Measurements from ENCODE around the gene PKP4.

Gene PKP4

DNA sequence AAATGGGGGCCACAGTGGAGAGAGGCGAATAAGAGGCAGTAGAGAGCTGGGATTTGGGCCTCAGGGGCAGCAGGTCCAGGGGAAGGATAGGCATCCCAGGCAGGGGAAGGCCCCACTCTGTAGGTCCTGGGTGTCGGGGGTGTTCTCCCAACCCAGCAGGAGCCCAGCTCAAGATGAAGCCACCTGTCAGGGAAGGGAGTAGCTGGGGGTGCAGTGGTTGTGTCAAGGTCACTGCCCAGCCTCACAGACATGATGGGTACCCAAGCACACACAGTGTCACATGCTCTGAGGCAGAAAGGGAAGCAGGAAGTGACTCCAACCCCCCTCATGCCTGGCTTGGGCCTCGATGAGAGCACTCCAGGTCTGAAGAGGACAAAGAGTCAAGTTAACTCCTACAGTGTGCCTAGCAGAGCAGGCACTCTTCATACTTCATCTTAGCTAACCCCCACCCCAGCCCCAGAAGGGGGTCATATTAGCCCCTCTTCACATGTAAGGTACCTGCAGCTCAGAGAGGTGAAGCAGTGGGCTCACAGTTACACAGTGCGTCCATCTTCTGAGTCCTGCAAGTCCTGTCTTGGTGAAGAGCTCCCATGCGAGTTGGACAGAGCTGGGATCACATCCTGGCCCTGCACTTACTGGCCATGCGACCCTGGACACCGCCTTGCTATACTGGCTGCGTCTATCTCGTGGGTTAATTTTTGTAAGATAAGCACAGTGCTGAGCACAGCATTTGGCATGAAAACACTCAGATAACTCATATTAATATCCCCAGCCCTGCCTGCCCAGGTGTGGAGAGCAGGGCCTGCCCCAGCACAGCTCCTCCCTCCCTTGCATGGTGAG is 265.7 kb downstream of the PKP4 start:
- H3K4me3 Mint-ChIP-seq = no peak overlapping the region
- no peaks in the 10 kb centered on the region for H3K9me3 Mint-ChIP-seq
- no peaks in the 10 kb centered on the region for H3K27me3 Mint-ChIP-seq
- H3K36me3 Mint-ChIP-seq = no peaks in the 10 kb centered on the region
- H3K27ac Mint-ChIP-seq = no peak overlapping the region
- H3K4me1 Mint-ChIP-seq = no peaks in the 10 kb centered on the region

DNA sequence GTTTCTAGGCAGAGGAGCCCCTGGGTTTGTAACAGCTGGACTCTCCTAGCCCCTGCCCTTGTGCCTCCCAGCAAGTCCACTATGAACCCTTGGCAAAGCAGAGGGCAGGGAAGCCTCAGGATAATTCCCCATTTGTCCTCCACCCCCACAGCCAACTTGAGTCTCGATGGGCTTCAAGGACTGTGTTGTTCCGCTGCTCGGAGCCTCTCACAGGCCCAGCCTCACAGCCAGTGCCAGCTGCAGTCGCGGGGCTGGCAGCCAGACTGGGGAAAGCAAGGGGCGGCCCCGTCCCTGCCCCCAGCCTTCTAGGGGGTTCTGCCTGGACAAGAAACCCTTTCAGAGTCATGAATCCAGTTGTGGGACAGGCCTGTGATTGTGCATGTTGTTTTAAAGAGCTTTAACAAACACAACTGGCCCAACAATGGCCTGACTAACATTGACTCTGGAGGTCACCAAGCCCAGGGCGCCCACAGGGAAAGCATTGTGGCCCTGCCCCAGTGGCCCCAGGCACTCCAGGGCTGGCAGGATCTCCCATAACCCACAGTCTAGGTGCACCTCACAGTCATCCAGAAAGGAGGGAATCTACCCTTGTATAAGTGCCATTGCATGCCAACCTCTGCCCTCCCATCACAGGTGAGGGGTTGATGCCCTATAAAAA is 266.6 kb downstream of the PKP4 start:
- no peaks in the 10 kb centered on the region for H3K27me3 Mint-ChIP-seq
- no peaks in the 10 kb centered on the region for H3K4me1 Mint-ChIP-seq
- no peak overlapping the region for H3K27ac Mint-ChIP-seq
- H3K4me3 Mint-ChIP-seq = no peak overlapping the region
- no peaks in the 10 kb centered on the region for H3K36me3 Mint-ChIP-seq
- no peaks in the 10 kb centered on the region for H3K9me3 Mint-ChIP-seq

DNA sequence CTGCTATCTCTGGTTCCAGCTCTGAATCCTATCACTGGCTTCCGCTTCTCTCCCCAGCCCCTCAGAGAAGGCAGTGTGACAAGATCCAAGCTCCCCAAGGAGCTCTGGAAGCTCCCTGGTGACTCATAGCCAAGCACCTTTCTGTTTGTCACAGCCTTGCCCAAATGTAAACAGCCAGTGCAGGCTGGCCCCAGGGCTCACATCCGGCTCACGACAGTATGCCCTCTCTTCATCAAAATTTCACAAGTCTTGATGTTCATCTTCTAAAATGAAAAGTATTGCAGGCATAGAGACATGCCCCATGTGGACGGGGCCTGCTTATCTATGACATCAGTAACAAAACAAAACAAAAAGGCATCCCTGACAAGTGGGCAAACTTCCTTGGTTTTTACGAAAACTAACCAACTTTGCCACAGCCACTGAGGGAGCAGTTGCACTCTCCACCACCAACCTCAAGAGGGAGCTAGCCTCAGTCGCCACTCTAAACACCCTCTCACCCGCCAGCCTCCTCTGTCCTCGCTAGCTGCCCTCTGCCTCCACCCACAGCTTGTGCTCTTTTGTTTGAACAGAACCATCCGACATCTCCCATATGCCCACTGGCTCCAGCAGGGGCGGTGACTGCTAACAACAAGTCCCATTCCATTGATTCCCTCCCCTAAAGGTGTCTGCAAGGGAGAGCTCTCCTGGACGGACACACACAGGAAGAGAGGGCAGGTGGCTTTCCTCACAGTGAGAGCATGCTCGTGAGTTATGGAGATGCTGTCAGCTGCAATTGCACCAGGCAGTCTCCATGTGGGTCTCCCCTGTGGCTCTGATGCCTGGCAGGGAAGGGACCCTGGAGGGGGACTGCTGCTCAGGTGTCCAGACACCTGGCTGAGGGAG is 267.4 kb downstream of the PKP4 start:
- Mint-ChIP-seq H3K27ac (peak overlapping the region; percentile 31), H3K4me1 (no peaks in the 10 kb centered on the region), H3K4me3 (no peak overlapping the region), H3K36me3 (no peaks in the 10 kb centered on the region), H3K27me3 (no peaks in the 10 kb centered on the region), H3K9me3 (no peaks in the 10 kb centered on the region)

DNA sequence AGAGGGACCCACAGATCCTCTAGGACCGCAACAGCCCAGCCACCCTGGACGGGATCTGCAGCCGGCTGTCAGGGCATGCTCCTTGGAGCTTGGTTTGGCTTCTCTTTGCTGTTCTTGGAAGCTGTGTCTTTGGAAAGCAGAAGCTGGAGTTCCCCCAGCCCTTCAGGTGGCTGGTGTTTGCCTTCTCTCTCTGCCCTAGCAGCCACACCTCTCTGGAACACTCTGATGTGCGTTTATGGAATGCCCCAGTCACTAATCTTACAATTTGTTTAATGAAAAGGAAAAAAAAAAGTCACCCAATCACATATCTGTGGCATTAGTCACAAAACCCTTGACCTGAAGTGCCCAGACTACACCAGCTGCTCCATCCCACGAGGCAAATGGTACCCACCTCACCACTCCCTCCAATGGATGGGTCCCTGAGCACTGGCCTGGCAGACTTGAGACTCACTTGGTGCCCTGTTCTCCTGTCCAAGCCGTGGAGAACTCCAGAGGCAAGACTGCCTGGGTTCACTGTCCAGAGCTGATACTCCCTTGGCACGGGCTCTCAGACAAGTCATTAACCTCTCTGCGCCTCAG is 268.1 kb downstream of the PKP4 start:
- Mint-ChIP-seq H3K27ac (no peak overlapping the region), H3K4me1 (no peaks in the 10 kb centered on the region), H3K9me3 (no peaks in the 10 kb centered on the region), H3K27me3 (no peaks in the 10 kb centered on the region), H3K4me3 (no peak overlapping the region), H3K36me3 (no peaks in the 10 kb centered on the region)

DNA sequence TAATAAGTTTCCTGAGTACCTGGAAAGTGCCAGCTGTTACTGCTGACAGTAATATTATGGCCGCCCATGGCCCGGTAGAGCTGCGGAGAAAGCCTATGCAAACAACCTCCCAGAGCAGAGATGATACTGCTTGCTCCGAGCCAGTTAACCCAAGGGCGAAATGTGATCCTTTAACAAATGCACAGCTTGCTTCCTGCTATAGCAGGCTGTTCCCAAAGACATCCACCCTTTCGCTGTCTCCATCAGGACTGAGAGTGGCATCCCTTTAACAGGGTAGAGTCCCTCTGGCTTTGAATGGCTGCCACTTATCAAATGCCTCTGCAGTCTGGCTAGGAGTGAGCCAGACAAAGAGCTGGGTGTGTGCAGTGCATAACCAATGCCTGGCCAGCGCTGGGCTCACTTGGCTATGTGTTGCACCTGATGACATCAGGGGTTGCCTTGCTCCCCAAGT is 268.7 kb downstream of the PKP4 start:
- no peaks in the 10 kb centered on the region for H3K36me3 Mint-ChIP-seq
- H3K27ac Mint-ChIP-seq = no peak overlapping the region
- no peaks in the 10 kb centered on the region for H3K9me3 Mint-ChIP-seq
- no peak overlapping the region for H3K4me3 Mint-ChIP-seq
- no peaks in the 10 kb centered on the region for H3K27me3 Mint-ChIP-seq
- no peaks in the 10 kb centered on the region for H3K4me1 Mint-ChIP-seq

DNA sequence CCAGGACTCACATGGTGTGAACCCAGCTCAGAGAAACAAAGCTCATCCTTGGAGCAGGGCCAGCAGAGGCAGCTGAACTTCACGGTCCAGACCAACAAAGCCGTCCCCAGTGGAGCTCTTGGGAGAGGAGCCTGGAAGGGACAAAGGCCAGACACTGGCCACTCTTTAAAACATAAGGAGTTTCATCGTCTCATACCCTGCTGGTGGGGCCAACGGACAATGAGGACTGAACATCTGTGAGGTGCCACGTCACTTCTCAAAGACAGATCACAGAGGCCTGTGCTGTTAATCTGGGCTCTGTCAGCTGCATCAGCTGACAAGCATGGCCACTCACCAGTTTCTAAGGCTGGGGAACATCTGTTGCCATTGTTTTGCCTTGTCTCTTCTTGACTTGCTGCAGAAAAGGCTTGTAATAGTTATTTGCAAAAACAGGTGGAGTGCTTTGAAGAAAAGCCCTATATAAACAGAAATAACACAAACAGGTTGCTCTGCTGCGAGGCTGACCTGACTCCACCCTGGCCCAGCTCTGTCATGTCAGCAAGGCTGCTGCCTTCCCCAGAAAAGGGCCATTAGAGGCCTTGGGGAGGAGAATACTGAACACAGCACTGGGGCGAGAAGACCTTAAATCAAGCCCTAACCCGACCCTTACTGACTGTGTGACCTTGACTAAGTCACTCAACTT is 270.3 kb downstream of the PKP4 start:
- Mint-ChIP-seq H3K9me3 (no peaks in the 10 kb centered on the region), H3K4me3 (no peak overlapping the region), H3K27ac (no peak overlapping the region), H3K36me3 (no peaks in the 10 kb centered on the region), H3K27me3 (peaks cover 2% of the 10 kb centered on the region), H3K4me1 (no peaks in the 10 kb centered on the region)

DNA sequence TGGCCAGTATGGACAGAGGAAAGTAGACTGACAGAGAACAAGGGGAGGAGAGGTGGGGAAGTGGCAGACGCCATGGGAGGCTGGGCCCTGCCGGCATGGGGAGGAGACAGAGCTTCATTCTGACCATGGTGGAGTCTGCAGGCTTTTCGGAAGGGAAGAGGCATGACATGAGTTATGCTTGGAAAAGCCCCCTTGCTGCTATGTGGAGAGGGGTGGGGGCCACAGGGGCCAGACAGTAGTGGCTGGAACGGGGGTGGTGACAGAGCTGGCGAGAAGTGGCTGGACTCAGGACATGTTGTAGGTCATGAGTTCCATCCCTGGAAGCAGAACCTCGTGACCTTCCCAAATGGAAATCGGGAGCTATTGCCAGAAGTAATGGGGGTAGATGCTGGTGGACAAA is 271.7 kb downstream of the PKP4 start:
- no peak overlapping the region for H3K27ac Mint-ChIP-seq
- peaks cover 4% of the 10 kb centered on the region for H3K27me3 Mint-ChIP-seq
- no peak overlapping the region for H3K4me3 Mint-ChIP-seq
- H3K4me1 Mint-ChIP-seq = no peaks in the 10 kb centered on the region
- H3K36me3 Mint-ChIP-seq = no peaks in the 10 kb centered on the region
- no peaks in the 10 kb centered on the region for H3K9me3 Mint-ChIP-seq

DNA sequence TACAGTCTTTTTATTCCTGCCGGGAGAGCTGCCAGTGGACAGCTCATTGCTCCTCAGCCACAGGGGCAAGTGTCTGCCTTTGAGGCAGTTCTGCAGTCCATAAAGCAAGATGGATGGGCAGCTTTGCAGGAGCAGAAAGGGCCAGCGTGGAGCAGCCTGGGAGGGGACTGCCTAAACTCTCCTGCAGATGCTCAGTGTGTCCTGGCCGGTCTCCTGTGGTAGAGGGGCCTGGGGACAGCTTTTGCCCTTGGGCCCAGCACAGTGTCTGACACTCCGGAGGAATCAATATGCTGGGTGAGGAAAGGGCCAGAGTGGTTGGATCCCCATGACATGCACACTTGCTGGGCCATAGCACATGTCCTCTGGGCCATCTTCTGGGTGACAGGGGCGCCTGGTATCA is 272.7 kb downstream of the PKP4 start:
- H3K36me3 Mint-ChIP-seq = no peaks in the 10 kb centered on the region
- no peak overlapping the region for H3K4me3 Mint-ChIP-seq
- H3K27ac Mint-ChIP-seq = no peak overlapping the region
- H3K4me1 Mint-ChIP-seq = no peaks in the 10 kb centered on the region
- no peaks in the 10 kb centered on the region for H3K9me3 Mint-ChIP-seq
- peaks cover 4% of the 10 kb centered on the region for H3K27me3 Mint-ChIP-seq

DNA sequence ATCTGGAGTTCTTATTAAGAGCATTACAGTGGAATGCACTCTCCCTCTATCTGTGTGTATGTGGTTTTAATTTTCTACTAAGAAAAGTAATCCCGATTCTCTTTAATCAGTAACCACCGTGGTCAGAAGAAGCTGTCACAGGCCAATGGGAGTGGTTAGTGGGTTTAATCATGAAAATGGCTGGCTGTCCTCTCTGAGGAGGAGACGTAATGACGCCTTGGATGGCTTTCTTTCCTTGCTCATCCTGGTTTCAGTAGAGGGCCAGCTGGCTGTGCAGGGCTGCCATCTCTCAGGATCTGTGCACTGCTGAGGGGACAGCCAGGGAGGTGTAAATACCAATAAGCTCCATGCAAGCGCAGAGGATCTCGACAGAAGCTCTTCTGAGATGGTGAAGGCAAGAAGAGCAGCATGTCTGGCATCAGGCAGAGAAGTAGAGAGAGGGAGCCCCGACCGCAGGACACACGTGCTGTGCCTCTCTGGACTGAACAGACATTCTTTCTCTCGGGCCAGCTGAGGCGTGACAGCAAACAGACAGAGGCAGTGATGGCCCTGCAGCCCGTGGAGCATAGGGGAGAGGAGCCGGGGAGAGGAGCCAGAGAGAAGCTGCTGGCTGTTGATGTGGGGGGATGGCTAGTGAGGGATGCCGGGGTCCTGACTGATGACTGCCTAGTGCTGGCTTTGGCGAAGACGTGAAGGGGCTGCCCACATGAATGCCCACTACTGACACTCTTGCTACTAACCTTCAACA is 273.3 kb downstream of the PKP4 start:
- Mint-ChIP-seq H3K27me3 (peaks cover 5% of the 10 kb centered on the region), H3K27ac (no peak overlapping the region), H3K36me3 (no peaks in the 10 kb centered on the region), H3K9me3 (no peaks in the 10 kb centered on the region), H3K4me1 (no peaks in the 10 kb centered on the region), H3K4me3 (no peak overlapping the region)

DNA sequence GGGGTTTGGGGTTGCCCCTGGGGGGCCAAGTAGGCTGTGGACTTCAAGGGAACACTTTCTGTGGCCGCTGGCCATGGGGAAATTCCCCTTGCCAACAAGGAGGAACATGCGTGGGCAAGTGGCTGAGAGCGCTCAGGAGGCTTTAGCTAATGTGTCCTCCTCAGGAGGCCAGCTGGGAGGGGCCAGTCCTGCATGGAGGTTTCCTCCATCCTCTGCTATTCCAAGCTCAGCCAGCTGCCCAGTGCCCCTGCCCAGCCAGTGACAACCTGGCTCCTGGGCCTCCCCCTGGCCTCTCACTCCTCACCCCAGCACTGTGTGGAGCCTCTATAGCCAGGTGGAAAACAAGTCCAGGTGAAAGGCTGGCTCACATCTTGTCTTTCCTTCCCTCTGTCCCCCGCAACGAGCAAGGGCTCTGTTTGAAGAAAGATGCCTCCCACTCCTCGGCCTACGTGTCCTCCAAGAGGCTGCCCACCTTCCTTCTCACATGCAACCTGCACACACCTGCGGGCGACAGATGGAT is 273.9 kb downstream of the PKP4 start:
- Mint-ChIP-seq H3K4me1 (no peaks in the 10 kb centered on the region), H3K4me3 (no peak overlapping the region), H3K9me3 (no peaks in the 10 kb centered on the region), H3K36me3 (no peaks in the 10 kb centered on the region), H3K27me3 (peaks cover 5% of the 10 kb centered on the region), H3K27ac (no peak overlapping the region)

DNA sequence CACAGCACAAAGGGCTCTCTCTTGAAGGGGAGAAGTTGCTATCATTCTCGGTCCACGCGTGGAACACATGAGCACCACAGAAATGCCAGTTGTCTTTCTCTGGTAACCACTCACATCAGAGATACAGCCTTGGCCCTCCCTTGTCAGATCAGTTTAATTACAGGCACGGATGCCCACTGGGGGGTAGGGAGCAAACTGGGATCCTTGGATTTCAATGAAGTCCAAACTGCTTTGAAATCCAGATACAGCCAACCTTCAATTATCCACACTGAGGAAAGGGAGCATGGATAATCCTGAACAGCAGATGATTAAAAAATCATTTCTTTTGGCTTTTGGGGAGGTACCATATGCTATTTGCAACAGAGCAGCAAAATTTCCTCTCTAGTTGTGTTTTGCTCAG is 274.6 kb downstream of the PKP4 start:
- no peaks in the 10 kb centered on the region for H3K9me3 Mint-ChIP-seq
- peaks cover 5% of the 10 kb centered on the region for H3K27me3 Mint-ChIP-seq
- no peak overlapping the region for H3K4me3 Mint-ChIP-seq
- no peaks in the 10 kb centered on the region for H3K36me3 Mint-ChIP-seq
- no peak overlapping the region for H3K27ac Mint-ChIP-seq
- no peaks in the 10 kb centered on the region for H3K4me1 Mint-ChIP-seq
